Stimulated activated CD4-positive, alpha-beta T cell treated with anti-CD3 and anti-CD28 coated beads, Interleukin-4, amount 100 ng/mL, for 48 hours (primary cell): ENCODE measurements around the gene MAST2.
"Not testable (repeated sequence)": the region's sequence is repeated elsewhere in the genome, so short reads cannot be mapped to it uniquely, and the experiment has no call there.

Source experiments
- DNase-seq, 2 donors: peaks; one replicate each; pipeline ENCODE4 v3.0.0-alpha.2; 2020; ENCODE audit warnings: low read depth in 2 of 2

MAST2 gene

GRCh38 chr1:45938029-45938428 lies 134.6 kb downstream of the MAST2 start:
- DNase-seq: no peak

- no peak for DNase-seq
Measured at GRCh38 chr1:45942411-45942810, 139.0 kb downstream of the MAST2 start.

- DNase-seq: no peak
Measured at GRCh38 chr1:45943185-45943584, 139.8 kb downstream of the MAST2 start.

- DNase-seq: no peak
Measured at GRCh38 chr1:45945426-45945825, 142.0 kb downstream of the MAST2 start.

GRCh38 chr1:45949462-45949861 lies 146.1 kb downstream of the MAST2 start:
- not testable (repeated sequence) for DNase-seq

GRCh38 chr1:45952072-45952471 lies 148.7 kb downstream of the MAST2 start:
- DNase-seq: no peak

GRCh38 chr1:45953934-45954847 lies 150.8 kb downstream of the MAST2 start:
- no peak for DNase-seq

GRCh38 chr1:45957684-45958083 lies 154.3 kb downstream of the MAST2 start:
- DNase-seq: no peak

GRCh38 chr1:45958317-45958716 lies 154.9 kb downstream of the MAST2 start:
- DNase-seq: no peak

GRCh38 chr1:45960930-45961715 lies 157.7 kb downstream of the MAST2 start:
- DNase-seq: no peak

GRCh38 chr1:45961936-45962335 lies 158.5 kb downstream of the MAST2 start:
- DNase-seq: not testable (repeated sequence)

- no peak for DNase-seq
Measured at GRCh38 chr1:45968941-45969666, 165.7 kb downstream of the MAST2 start.

GRCh38 chr1:45969866-45970265 lies 166.5 kb downstream of the MAST2 start:
- DNase-seq: no peak

- no peak for DNase-seq
Measured at GRCh38 chr1:45971335-45971734, 167.9 kb downstream of the MAST2 start.

GRCh38 chr1:45971922-45972531 lies 168.6 kb downstream of the MAST2 start:
- no peak for DNase-seq

GRCh38 chr1:45972621-45973020 lies 169.2 kb downstream of the MAST2 start:
- no peak for DNase-seq

GRCh38 chr1:45973121-45973520 lies 169.7 kb downstream of the MAST2 start:
- no peak for DNase-seq

GRCh38 chr1:45974541-45975269 lies 171.3 kb downstream of the MAST2 start:
- no peak for DNase-seq

GRCh38 chr1:45976623-45977022 lies 173.2 kb downstream of the MAST2 start:
- DNase-seq: no peak

- DNase-seq: no peak
Measured at GRCh38 chr1:45979074-45979777, 175.8 kb downstream of the MAST2 start.
